ENCODE results near the gene TLX2. TPM values are rescaled to one million over a fixed set of nuclear protein-coding genes. Genes with fewer than 3 reads are reported as not detected.

Gene TLX2
- total RNA-seq, 1 experiment from 2014 or later, result not detected

- BruUV-seq (replicated peaks), result no TSS peak
- H3K4me1 ChIP-seq (ENCODE audit: insufficient read depth, low read length, poor library complexity, severe bottlenecking), result peaks cover 27% of the 10 kb centered on the region
- TF ChIP-seq, protein P1, sequence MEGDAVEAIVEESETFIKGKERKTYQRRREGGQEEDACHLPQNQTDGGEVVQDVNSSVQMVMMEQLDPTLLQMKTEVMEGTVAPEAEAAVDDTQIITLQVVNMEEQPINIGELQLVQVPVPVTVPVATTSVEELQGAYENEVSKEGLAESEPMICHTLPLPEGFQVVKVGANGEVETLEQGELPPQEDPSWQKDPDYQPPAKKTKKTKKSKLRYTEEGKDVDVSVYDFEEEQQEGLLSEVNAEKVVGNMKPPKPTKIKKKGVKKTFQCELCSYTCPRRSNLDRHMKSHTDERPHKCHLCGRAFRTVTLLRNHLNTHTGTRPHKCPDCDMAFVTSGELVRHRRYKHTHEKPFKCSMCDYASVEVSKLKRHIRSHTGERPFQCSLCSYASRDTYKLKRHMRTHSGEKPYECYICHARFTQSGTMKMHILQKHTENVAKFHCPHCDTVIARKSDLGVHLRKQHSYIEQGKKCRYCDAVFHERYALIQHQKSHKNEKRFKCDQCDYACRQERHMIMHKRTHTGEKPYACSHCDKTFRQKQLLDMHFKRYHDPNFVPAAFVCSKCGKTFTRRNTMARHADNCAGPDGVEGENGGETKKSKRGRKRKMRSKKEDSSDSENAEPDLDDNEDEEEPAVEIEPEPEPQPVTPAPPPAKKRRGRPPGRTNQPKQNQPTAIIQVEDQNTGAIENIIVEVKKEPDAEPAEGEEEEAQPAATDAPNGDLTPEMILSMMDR (conservative IDR thresholded peaks at IDR 0.05; ENCODE audit: low read depth, low read length), result no peak
- peak; percentile 27 for TF ChIP-seq EZH2 (IDR thresholded peaks at IDR 0.05; ENCODE audit: borderline replicate concordance, low read depth, low read length, poor library complexity, severe bottlenecking)
- no peak overlapping the region for H3K4me3 ChIP-seq (ENCODE audit: low read depth, low read length, poor library complexity, severe bottlenecking)
- ChIA-PET POLR2A (ENCODE audit: low non-redundant PET) (interaction anchor here (0.5 to 0.6 kb wide), 2 partner anchors 51 to 62 kb away, joined by 3 to 7 read pairs; no protein-coding TSS in a partner anchor), CTCF (no interaction called here)
- no peaks in the 10 kb centered on the region for H3K36me3 ChIP-seq (ENCODE audit: insufficient read depth, low read length, poor library complexity, severe bottlenecking)
- no peaks in the 10 kb centered on the region for H3K9me3 ChIP-seq (ENCODE audit: low read depth, low read length, poor library complexity, severe bottlenecking)
- peaks cover 51% of the 10 kb centered on the region for H3K27me3 ChIP-seq (replicated peaks; ENCODE audit: insufficient read depth, low read depth, low read length, poor library complexity)
- no peak for DNase-seq (ENCODE audit: low spot score)
- H3K27ac ChIP-seq (ENCODE audit: low read depth, low read length, poor library complexity, severe bottlenecking), result no peak overlapping the region
- intact Hi-C loops (cut with micrococcal nuclease; ENCODE audit: unreplicated experiment), result no loop called here
These were observed 1.3 kb upstream of the TLX2 start for GRCh38 chr2:74512744-74513604.

- ChIA-PET POLR2A (ENCODE audit: low non-redundant PET) (no interaction called here), CTCF (no interaction called here)
- intact Hi-C loops (cut with micrococcal nuclease; ENCODE audit: unreplicated experiment), result no loop called here
- no peak for TF ChIP-seq EZH2 (IDR thresholded peaks at IDR 0.05; ENCODE audit: borderline replicate concordance, low read depth, low read length, poor library complexity, severe bottlenecking)
- TF ChIP-seq, protein P1 (conservative IDR thresholded peaks at IDR 0.05; ENCODE audit: low read depth, low read length), result no peak
- Histone ChIP-seq H3K9me3 (ENCODE audit: low read depth, low read length, poor library complexity, severe bottlenecking) (no peaks in the 10 kb centered on the region), H3K27ac (ENCODE audit: low read depth, low read length, poor library complexity, severe bottlenecking) (no peak overlapping the region), H3K36me3 (ENCODE audit: insufficient read depth, low read length, poor library complexity, severe bottlenecking) (no peaks in the 10 kb centered on the region), H3K27me3 (replicated peaks; ENCODE audit: insufficient read depth, low read depth, low read length, poor library complexity) (peaks cover 59% of the 10 kb centered on the region), H3K4me3 (ENCODE audit: low read depth, low read length, poor library complexity, severe bottlenecking) (peak overlapping the region; percentile 30), H3K4me1 (ENCODE audit: insufficient read depth, low read length, poor library complexity, severe bottlenecking) (peaks cover 21% of the 10 kb centered on the region)
- BruUV-seq (replicated peaks), result no TSS peak
- DNase-seq (ENCODE audit: low spot score), result peak; percentile 24
These were observed 464 bp upstream of the TLX2 start for GRCh38 chr2:74513605-74514367.

GRCh38 chr2:74515271-74515980 is 1.2 kb downstream of the TLX2 start:
- BruUV-seq (replicated peaks), result no TSS peak
- POLR2A ChIA-PET (ENCODE audit: low non-redundant PET), result no interaction called here
- no peak for DNase-seq (ENCODE audit: low spot score)
- no peak for TF ChIP-seq EZH2 (IDR thresholded peaks at IDR 0.05; ENCODE audit: borderline replicate concordance, low read depth, low read length, poor library complexity, severe bottlenecking)
- TF ChIP-seq, protein P1 (conservative IDR thresholded peaks at IDR 0.05; ENCODE audit: low read depth, low read length), result no peak
- CTCF ChIA-PET, result no interaction called here
- H3K27me3 ChIP-seq (replicated peaks; ENCODE audit: insufficient read depth, low read depth, low read length, poor library complexity), result peaks cover 75% of the 10 kb centered on the region
- H3K36me3 ChIP-seq (ENCODE audit: insufficient read depth, low read length, poor library complexity, severe bottlenecking), result no peaks in the 10 kb centered on the region
- intact Hi-C loops (cut with micrococcal nuclease; ENCODE audit: unreplicated experiment), result no loop called here
- H3K4me1 ChIP-seq (ENCODE audit: insufficient read depth, low read length, poor library complexity, severe bottlenecking), result peaks cover 21% of the 10 kb centered on the region
- no peak overlapping the region for H3K4me3 ChIP-seq (ENCODE audit: low read depth, low read length, poor library complexity, severe bottlenecking)
- H3K9me3 ChIP-seq (ENCODE audit: low read depth, low read length, poor library complexity, severe bottlenecking), result no peaks in the 10 kb centered on the region
- no peak overlapping the region for H3K27ac ChIP-seq (ENCODE audit: low read depth, low read length, poor library complexity, severe bottlenecking)
